GM19397 (cell line): Measurements from ENCODE around the gene EXOC3.
"Not testable (repeated sequence)": the region's sequence is repeated elsewhere in the genome, so short reads cannot be mapped to it uniquely, and the experiment has no call there.

Source experiments
- ATAC-seq: cut with Tn5 transposase; IDR thresholded peaks from one replicate; pipeline ENCODE4 v1.9.1; 2021; ENCODE audit warnings: mild to moderate bottlenecking, moderate library complexity; ENCODE audit not compliant: unreplicated experiment

The EXOC3 gene

GRCh38 chr5:499233-500209 lies 56.5 kb downstream of the EXOC3 start:
- no peak for ATAC-seq

GRCh38 chr5:500491-500890 lies 57.5 kb downstream of the EXOC3 start:
- no peak for ATAC-seq

- ATAC-seq: no peak
Observed at GRCh38 chr5:501105-501830, 58.3 kb downstream of the EXOC3 start.

GRCh38 chr5:501831-502184 lies 58.8 kb downstream of the EXOC3 start:
- ATAC-seq: no peak

- ATAC-seq: no peak
Observed at GRCh38 chr5:502325-503079, 59.5 kb downstream of the EXOC3 start.

- ATAC-seq: no peak
Observed at GRCh38 chr5:504326-505154, 61.6 kb downstream of the EXOC3 start.

GRCh38 chr5:505951-506525 lies 63.1 kb downstream of the EXOC3 start:
- ATAC-seq: no peak

- not testable (repeated sequence) for ATAC-seq
Observed at GRCh38 chr5:507986-508575, 65.1 kb downstream of the EXOC3 start.

GRCh38 chr5:509611-510185 lies 66.7 kb downstream of the EXOC3 start:
- no peak for ATAC-seq

GRCh38 chr5:510521-510920 lies 67.5 kb downstream of the EXOC3 start:
- ATAC-seq: no peak

GRCh38 chr5:511476-511875 lies 68.5 kb downstream of the EXOC3 start:
- no peak for ATAC-seq

GRCh38 chr5:513216-514100 lies 70.5 kb downstream of the EXOC3 start:
- no peak for ATAC-seq

GRCh38 chr5:514101-514485 lies 71.1 kb downstream of the EXOC3 start:
- no peak for ATAC-seq

- ATAC-seq: no peak
Observed at GRCh38 chr5:514673-515072, 71.7 kb downstream of the EXOC3 start.

- ATAC-seq: no peak
Observed at GRCh38 chr5:515273-515836, 72.4 kb downstream of the EXOC3 start.

GRCh38 chr5:516338-516925 lies 73.5 kb downstream of the EXOC3 start:
- ATAC-seq: no peak
